Neural progenitor cell (in vitro differentiated cells): ENCODE data around the gene GLCE.

Source experiments
- EZH2 ChIP-seq: fragments of 200-600 bp; sonication (generic); IDR thresholded peaks from 2 replicates; pipeline ENCODE4 v1.6.1; 2017; ENCODE audit warnings: antibody characterized with exemption, mild to moderate bottlenecking, moderate library complexity
- TF ChIP-seq, protein P1 (sequence below): fragments of 200-600 bp; sonication (generic); IDR thresholded peaks from 2 replicates; pipeline ENCODE4 v1.5.1; 2017; ENCODE audit warnings: antibody characterized with exemption, mild to moderate bottlenecking

DNA sequence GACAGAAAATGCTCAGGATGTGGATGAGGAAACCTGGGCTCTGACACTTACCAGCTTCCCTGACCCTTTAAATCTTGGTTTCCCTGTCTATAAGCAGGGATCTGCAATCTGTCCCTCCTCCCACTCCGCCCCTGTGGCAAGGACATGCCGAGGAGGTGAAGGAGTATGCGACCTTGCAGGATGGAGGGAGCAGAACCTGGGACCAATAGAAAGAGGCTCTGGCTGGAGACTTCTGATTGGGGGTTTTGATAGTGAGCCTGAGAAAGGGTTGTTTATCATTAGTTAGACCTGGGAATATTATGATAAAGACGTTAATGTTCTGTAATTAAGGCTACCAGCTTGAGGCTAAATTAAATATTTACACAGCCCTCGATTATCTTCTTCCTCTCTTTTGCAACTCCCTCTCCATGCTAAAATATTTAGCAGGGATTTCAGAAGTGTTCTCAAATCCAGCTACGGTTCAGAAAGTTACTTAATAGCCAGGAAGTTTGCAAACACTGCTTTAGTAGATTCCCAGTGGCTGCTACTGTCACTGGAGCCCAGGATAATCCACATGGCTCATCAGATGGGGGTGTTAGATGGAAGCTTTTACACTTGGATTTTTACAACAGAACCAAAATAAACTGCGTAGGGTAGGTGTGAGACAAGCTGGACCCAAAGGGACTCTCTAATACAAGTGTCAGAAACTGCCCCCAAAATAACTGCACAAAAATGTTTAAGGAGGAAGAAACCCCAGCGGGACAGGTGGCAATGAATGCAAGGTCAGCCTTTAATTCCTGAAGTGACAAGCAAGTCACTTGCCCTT lies 129.1 kb downstream of the GLCE start:
- TF ChIP-seq EZH2, result no peak
- TF ChIP-seq, protein P1, sequence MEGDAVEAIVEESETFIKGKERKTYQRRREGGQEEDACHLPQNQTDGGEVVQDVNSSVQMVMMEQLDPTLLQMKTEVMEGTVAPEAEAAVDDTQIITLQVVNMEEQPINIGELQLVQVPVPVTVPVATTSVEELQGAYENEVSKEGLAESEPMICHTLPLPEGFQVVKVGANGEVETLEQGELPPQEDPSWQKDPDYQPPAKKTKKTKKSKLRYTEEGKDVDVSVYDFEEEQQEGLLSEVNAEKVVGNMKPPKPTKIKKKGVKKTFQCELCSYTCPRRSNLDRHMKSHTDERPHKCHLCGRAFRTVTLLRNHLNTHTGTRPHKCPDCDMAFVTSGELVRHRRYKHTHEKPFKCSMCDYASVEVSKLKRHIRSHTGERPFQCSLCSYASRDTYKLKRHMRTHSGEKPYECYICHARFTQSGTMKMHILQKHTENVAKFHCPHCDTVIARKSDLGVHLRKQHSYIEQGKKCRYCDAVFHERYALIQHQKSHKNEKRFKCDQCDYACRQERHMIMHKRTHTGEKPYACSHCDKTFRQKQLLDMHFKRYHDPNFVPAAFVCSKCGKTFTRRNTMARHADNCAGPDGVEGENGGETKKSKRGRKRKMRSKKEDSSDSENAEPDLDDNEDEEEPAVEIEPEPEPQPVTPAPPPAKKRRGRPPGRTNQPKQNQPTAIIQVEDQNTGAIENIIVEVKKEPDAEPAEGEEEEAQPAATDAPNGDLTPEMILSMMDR, result no peak
